ENCODE data around the gene ZNF594.
"Not testable (repeated sequence)": the region's sequence is repeated elsewhere in the genome, so short reads cannot be mapped to it uniquely, and the experiment has no call there.

DNA sequence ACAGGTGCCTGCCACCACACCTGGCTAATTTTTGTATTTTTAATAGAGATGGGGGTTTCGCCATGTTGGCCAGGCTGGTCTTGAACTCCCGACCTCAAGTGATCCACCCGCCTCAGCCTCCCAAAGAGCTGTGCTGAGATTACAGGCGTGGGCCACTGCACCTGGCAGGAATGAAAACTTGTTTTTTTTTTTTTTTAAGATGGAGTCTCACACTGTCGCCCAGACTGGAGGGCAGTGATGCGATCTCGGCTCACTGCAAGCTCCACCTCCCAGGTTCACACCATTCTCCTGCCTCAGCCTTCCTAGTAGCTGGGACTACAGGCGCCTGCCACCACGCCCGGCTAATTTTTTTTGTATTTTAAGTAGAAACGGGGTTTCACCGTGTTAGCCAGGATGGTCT, 30.2 kb upstream of the ZNF594 start:
- TF ChIP-seq, protein P1, sequence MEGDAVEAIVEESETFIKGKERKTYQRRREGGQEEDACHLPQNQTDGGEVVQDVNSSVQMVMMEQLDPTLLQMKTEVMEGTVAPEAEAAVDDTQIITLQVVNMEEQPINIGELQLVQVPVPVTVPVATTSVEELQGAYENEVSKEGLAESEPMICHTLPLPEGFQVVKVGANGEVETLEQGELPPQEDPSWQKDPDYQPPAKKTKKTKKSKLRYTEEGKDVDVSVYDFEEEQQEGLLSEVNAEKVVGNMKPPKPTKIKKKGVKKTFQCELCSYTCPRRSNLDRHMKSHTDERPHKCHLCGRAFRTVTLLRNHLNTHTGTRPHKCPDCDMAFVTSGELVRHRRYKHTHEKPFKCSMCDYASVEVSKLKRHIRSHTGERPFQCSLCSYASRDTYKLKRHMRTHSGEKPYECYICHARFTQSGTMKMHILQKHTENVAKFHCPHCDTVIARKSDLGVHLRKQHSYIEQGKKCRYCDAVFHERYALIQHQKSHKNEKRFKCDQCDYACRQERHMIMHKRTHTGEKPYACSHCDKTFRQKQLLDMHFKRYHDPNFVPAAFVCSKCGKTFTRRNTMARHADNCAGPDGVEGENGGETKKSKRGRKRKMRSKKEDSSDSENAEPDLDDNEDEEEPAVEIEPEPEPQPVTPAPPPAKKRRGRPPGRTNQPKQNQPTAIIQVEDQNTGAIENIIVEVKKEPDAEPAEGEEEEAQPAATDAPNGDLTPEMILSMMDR (IDR thresholded peaks at IDR 0.05): not testable (repeated sequence)
- TF ChIP-seq POLR2A (IDR thresholded peaks at IDR 0.05): not testable (repeated sequence)
